GM18907 (cell line): ENCODE results near the gene MAGEE2.
"Not testable (repeated sequence)": the region's sequence is repeated elsewhere in the genome, so short reads cannot be mapped to it uniquely, and the experiment has no call there.

Experiments used
- ATAC-seq: cut with Tn5 transposase; IDR thresholded peaks from one replicate; pipeline ENCODE4 v1.9.1; 2021; ENCODE audit warnings: mild to moderate bottlenecking, moderate library complexity; ENCODE audit not compliant: unreplicated experiment

MAGEE2 gene, protein sequence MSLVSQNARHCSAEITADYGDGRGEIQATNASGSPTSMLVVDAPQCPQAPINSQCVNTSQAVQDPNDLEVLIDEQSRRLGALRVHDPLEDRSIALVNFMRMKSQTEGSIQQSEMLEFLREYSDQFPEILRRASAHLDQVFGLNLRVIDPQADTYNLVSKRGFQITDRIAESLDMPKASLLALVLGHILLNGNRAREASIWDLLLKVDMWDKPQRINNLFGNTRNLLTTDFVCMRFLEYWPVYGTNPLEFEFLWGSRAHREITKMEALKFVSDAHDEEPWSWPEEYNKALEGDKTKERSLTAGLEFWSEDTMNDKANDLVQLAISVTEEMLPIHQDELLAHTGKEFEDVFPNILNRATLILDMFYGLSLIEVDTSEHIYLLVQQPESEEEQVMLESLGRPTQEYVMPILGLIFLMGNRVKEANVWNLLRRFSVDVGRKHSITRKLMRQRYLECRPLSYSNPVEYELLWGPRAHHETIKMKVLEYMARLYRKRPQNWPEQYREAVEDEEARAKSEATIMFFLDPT

DNA sequence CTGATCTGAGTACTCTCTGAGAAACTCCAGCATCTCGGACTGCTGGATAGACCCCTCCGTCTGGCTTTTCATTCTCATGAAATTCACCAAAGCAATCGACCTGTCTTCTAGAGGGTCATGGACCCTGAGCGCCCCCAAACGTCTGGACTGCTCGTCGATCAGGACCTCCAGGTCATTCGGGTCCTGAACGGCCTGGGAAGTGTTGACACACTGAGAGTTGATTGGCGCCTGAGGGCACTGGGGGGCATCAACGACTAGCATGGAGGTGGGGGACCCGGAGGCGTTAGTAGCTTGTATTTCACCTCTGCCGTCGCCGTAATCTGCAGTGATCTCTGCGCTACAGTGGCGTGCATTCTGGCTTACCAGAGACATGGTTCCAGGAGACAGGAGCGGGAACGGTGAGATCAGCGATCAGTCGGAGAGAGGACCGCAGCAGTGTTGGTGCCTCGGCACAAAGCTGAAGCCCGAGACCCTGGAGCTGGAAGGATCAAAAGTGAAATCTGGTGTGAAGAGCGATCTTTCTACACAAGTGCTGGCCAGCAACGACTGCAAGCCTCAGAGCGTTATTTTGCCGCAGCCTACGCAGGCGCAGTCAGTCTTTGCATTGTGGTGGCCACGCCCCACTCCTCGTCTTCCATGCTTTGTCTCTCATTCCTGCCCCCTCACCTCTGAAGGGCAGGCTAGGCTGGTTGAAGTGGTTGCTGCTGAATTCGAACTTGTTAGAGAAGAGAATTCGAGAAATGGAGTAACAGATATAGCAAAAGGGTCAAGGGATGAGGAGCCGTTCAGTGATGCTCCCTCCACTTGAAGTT, at the start of gene MAGEE2:
TSS of gene MAGEE2 (minus strand) at position 575 of the 812 bp plus-strand sequence. CDS start at position 372, 203 bp downstream.
- ATAC-seq = no peak

DNA sequence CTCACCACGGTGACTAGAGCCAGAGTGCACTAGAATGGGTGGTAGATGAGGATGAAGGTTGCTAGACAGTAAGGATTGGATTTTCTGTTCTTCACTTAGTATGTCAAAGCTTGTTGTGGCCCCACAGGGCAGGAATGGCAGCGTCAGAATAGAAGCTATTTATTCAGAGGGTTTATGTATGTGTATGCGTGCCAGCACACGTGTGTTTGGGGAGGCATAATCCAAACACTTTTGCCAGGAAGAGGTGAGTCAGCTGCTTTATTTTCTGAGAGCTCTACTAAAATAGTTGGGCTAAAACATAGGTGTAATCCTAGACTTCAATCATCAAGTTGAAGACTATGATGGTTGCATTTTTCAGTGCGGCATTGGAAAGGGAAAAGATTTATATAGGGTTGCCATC, 1.2 kb upstream of the MAGEE2 start:
- no peak for ATAC-seq

DNA sequence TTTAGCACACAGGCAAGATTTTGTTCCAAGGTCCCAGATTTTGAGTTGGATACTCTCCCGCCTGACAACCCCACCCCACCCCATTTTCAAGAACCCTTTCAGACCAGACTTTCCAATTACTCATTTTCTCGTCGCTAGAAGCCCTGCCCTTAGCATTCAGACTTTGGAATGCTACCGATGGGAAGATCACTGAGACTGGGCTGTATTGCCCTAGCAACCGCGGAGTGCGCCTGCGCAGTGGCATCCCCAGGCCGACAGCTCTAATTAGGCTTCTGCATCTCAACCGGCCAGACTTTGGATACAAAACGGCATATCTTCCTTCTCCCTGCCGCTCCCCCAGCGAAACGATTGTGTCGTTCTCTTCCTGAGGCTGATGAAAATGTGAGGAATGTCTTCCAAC, 3.4 kb downstream of the MAGEE2 start:
- ATAC-seq = no peak

DNA sequence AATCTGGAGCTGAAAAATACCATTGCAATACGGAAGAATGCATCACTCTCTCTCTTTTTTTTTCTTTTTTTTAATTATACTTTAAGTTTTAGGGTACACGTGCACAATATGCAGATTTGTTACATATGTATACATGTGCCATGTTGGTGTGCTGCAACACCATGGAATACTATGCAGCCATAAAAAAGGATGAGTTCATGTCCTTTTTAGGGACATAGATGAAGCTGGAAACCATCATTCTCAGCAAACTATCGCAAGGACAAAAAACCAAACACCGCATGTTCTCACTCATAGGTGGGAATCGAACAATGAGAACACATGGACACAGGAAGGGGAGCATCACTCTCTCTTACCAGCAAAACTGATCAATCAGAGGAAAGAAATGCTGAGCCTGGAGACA, 17.0 kb downstream of the MAGEE2 start:
- ATAC-seq = not testable (repeated sequence)

DNA sequence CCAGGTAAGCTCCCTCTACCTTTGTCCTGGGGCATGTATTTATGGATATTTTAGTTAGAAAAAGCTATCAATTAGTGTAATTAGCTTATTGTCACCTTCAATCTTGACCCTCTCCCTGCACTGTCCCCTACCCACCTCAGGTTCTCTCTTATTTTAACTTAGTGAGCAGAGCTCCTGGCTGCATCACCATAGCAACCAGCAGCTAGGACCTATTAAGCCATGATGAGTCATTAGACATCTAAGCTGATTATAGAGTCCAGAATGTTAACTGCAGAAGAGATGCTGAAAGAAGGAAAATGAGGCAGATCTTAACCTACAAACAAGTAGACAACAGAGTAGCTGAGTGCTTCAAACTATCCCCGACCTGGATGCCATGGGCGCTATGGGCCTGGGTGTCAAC, 36.6 kb downstream of the MAGEE2 start:
- no peak for ATAC-seq

DNA sequence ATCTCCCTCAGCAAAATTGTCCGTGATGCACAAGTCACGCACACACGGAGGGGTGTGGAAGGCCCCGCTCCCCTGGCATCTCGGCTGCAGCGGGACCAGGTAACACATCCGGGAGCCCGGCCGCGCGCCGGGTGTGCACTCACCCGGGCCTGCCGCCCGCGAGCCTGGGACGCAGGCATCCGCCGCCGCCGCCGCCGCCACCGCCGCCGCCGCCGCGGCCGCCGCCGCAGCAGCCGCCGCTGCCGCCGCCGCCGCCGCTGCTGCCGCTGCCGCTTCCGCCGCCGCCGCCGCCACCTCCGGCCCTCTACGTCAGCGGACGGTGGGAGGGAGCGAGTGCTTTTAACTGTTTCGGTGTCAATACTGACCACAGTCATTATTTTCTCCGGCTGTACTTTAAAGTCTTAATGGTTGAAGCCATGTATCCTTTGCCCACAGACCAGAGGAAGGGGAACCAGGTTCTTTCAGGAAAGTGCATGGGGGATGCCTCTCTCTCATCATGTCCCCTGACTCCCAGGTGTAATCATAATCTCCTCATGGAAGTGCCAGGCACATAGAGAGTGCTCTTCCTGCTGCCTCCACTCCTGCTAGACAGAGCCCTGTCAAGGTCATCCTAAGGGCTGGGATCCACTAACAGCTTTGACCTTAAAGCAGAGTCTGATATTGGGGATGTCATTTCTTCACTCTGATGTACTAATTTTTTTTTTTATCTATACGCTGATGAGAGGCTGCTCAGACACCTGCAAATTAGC, 38.0 kb downstream of the MAGEE2 start:
- ATAC-seq = peak; percentile 81
